ENCODE data around the gene DENND2A.

GRCh38 chr7:140635816-140636215, 4.8 kb downstream of the DENND2A start:
- no peak for TF ChIP-seq CTCF (IDR thresholded peaks at IDR 0.05)
- no peak for TF ChIP-seq AFF4 (CRISPR knock-in tag; IDR thresholded peaks at IDR 0.05; ENCODE audit: borderline replicate concordance)
